Activated T-helper 1 cell treated with Interleukin-2 at 50 U/mL for 16 hours (primary cell): ENCODE measurements around the gene ARHGEF33.
"Not testable (repeated sequence)": the region's sequence is repeated elsewhere in the genome, so short reads cannot be mapped to it uniquely, and the experiment has no call there.

Source experiments
- DNase-seq: peaks from one replicate; pipeline ENCODE4 v3.0.0-alpha.2; 2020; ENCODE audit warnings: low read depth

The ARHGEF33 gene

GRCh38 chr2:38911191-38911590 lies 21.5 kb downstream of the ARHGEF33 start:
- no peak for DNase-seq

GRCh38 chr2:38912619-38913018 lies 22.9 kb downstream of the ARHGEF33 start:
- no peak for DNase-seq

GRCh38 chr2:38922389-38922788 lies 32.7 kb downstream of the ARHGEF33 start:
- no peak for DNase-seq

- DNase-seq: no peak
Measured at GRCh38 chr2:38922902-38923301, 33.2 kb downstream of the ARHGEF33 start.

GRCh38 chr2:38925982-38926381 lies 36.3 kb downstream of the ARHGEF33 start:
- DNase-seq: no peak

GRCh38 chr2:38930600-38930999 lies 40.9 kb downstream of the ARHGEF33 start:
- DNase-seq: no peak

- no peak for DNase-seq
Measured at GRCh38 chr2:38932586-38932985, 42.9 kb downstream of the ARHGEF33 start.

- DNase-seq: no peak
Measured at GRCh38 chr2:38933653-38934052, 44.0 kb downstream of the ARHGEF33 start.

GRCh38 chr2:38934742-38935141 lies 45.1 kb downstream of the ARHGEF33 start:
- no peak for DNase-seq

- DNase-seq: no peak
Measured at GRCh38 chr2:38935568-38936172, 46.0 kb downstream of the ARHGEF33 start.

- not testable (repeated sequence) for DNase-seq
Measured at GRCh38 chr2:38936516-38936915, 46.8 kb downstream of the ARHGEF33 start.

- DNase-seq: no peak
Measured at GRCh38 chr2:38937548-38937947, 47.9 kb downstream of the ARHGEF33 start.

GRCh38 chr2:38940746-38941145 lies 51.1 kb downstream of the ARHGEF33 start:
- DNase-seq: no peak

GRCh38 chr2:38943784-38944183 lies 54.1 kb downstream of the ARHGEF33 start:
- DNase-seq: no peak

GRCh38 chr2:38945372-38945771 lies 55.7 kb downstream of the ARHGEF33 start:
- no peak for DNase-seq

- DNase-seq: no peak
Measured at GRCh38 chr2:38945911-38946310, 56.2 kb downstream of the ARHGEF33 start.

GRCh38 chr2:38947241-38948239 lies 57.9 kb downstream of the ARHGEF33 start:
- peak; percentile 18 for DNase-seq

- DNase-seq: no peak
Measured at GRCh38 chr2:38948387-38948882, 58.8 kb downstream of the ARHGEF33 start.

- no peak for DNase-seq
Measured at GRCh38 chr2:38948995-38949394, 59.3 kb downstream of the ARHGEF33 start.

GRCh38 chr2:38951766-38952165 lies 62.1 kb downstream of the ARHGEF33 start:
- DNase-seq: no peak

- DNase-seq: no peak
Measured at GRCh38 chr2:38957972-38958371, 68.3 kb downstream of the ARHGEF33 start.

GRCh38 chr2:38959466-38959865 lies 69.8 kb downstream of the ARHGEF33 start:
- DNase-seq: no peak
